Coronary artery (tissue), 2 donors: ENCODE measurements around the gene DLG2.

Source experiments
- DNase-seq: peaks from one replicate; pipeline ENCODE4 v3.0.0-alpha.2; 2017; ENCODE audit warnings: low spot score
- H3K27ac ChIP-seq, 2 donors: fragments of 200-600 bp; sonication (generic); one replicate each; pipeline ENCODE4 v1.5.1; 2016 to 2019
- H3K4me3 ChIP-seq: fragments of 200-600 bp; sonication (generic); 2 replicates; pipeline ENCODE4 v1.5.1; 2016; ENCODE audit warnings: mild to moderate bottlenecking, moderate library complexity
- CTCF ChIP-seq: fragments of 200-600 bp; sonication (generic); IDR thresholded peaks from one replicate; pipeline ENCODE4 v1.5.1; 2019; ENCODE audit warnings: antibody characterized with exemption

Gene DLG2

GRCh38 chr11:84642500-84642899 lies 984.6 kb downstream of the DLG2 start:
- DNase-seq: no peak
- Histone ChIP-seq H3K4me3 (no peak overlapping the region), H3K27ac (no peak overlapping the region)
- TF ChIP-seq CTCF: no peak

GRCh38 chr11:84634309-84634708 lies 992.8 kb downstream of the DLG2 start:
- DNase-seq: no peak
- no peak overlapping the region for H3K4me3 ChIP-seq
- H3K27ac ChIP-seq: no peak overlapping the region
- no peak for TF ChIP-seq CTCF

GRCh38 chr11:84628871-84629620 lies 998.1 kb downstream of the DLG2 start:
- no peak overlapping the region for H3K4me3 ChIP-seq
- no peak for DNase-seq
- no peak overlapping the region for H3K27ac ChIP-seq
- TF ChIP-seq CTCF: no peak

- TF ChIP-seq CTCF: no peak
- DNase-seq: no peak
- H3K27ac ChIP-seq: no peak overlapping the region
- H3K4me3 ChIP-seq: no peak overlapping the region
Observed at GRCh38 chr11:84626256-84626655, 1000.9 kb downstream of the DLG2 start.

- TF ChIP-seq CTCF: no peak
- Histone ChIP-seq H3K4me3 (no peak overlapping the region), H3K27ac (no peak overlapping the region)
- no peak for DNase-seq
Observed at GRCh38 chr11:84612645-84613044, 1014.5 kb downstream of the DLG2 start.

- no peak for DNase-seq
- Histone ChIP-seq H3K4me3 (no peak overlapping the region), H3K27ac (no peak overlapping the region)
- TF ChIP-seq CTCF: no peak
Observed at GRCh38 chr11:84608837-84609196, 1018.3 kb downstream of the DLG2 start.
